SK-N-SH (cell line): ENCODE measurements around the gene RECK.

Source experiments
- EP300 ChIP-seq, 2 experiments: IDR thresholded peaks; 2 replicates each; pipeline versions ENCODE4 v1.4.0 to v1.6.1; 2012; ENCODE audit warnings: borderline replicate concordance in 1 of 2, low read depth in 1 of 2, low read length in 1 of 2
- MAX ChIP-seq: IDR thresholded peaks from 2 replicates; pipeline ENCODE4 v1.4.0; 2012; ENCODE audit warnings: low read depth
- MXI1 ChIP-seq: IDR thresholded peaks from 2 replicates; pipeline ENCODE4 v1.6.1; 2012; ENCODE audit warnings: mild to moderate bottlenecking, low read depth, low read length, improper control_type of control experiment
- POLR2AphosphoS5 ChIP-seq: IDR thresholded peaks from 2 replicates; pipeline ENCODE4 v1.6.1; 2012; ENCODE audit warnings: low read depth, low read length
- SIN3A ChIP-seq: IDR thresholded peaks from 2 replicates; pipeline ENCODE4 v1.6.1; 2012; ENCODE audit warnings: low read depth, mild to moderate bottlenecking, low read length, moderate library complexity, borderline replicate concordance
- TCF12 ChIP-seq: IDR thresholded peaks from 2 replicates; pipeline ENCODE4 v1.4.0; 2012
- YY1 ChIP-seq: IDR thresholded peaks from 2 replicates; pipeline ENCODE4 v1.4.0; 2012; ENCODE audit warnings: low read depth, mild to moderate bottlenecking
- ZBTB33 ChIP-seq: IDR thresholded peaks from 2 replicates; pipeline ENCODE4 v1.4.0; 2012; ENCODE audit warnings: low read depth, borderline replicate concordance
- TF ChIP-seq, protein P1 (sequence below): fragments of 200-600 bp; sonication (generic); IDR thresholded peaks from 2 replicates; pipeline ENCODE4 v1.6.1; 2017; ENCODE audit warnings: antibody characterized with exemption, mild to moderate bottlenecking, moderate library complexity
- TF ChIP-seq, protein P2 (sequence below): IDR thresholded peaks from 2 replicates; pipeline ENCODE4 v1.6.1; 2012; ENCODE audit warnings: mild to moderate bottlenecking, low read depth, low read length, moderate library complexity

DNA sequence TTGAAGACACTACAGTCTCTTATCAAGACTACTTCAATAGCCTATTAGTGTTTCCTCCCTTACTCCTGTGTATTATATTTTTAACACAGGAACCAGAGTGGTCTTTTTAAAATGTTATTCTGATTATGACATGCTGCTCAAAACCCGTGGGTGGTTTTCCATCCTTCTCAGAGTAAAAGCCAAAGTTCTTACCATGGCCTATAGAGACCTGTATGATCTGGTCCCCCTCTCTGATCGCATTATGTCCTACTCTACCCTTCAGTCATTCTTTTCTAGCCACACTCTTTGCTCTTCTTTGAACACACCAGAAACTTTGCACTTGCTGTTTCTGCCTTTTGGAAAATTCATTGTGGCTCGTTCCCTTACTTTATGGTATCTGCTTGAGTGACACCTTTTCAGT, 13.8 kb downstream of the RECK start:
- TF ChIP-seq, protein P1, sequence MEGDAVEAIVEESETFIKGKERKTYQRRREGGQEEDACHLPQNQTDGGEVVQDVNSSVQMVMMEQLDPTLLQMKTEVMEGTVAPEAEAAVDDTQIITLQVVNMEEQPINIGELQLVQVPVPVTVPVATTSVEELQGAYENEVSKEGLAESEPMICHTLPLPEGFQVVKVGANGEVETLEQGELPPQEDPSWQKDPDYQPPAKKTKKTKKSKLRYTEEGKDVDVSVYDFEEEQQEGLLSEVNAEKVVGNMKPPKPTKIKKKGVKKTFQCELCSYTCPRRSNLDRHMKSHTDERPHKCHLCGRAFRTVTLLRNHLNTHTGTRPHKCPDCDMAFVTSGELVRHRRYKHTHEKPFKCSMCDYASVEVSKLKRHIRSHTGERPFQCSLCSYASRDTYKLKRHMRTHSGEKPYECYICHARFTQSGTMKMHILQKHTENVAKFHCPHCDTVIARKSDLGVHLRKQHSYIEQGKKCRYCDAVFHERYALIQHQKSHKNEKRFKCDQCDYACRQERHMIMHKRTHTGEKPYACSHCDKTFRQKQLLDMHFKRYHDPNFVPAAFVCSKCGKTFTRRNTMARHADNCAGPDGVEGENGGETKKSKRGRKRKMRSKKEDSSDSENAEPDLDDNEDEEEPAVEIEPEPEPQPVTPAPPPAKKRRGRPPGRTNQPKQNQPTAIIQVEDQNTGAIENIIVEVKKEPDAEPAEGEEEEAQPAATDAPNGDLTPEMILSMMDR, result no peak
- no peak for TF ChIP-seq MAX
- no peak for TF ChIP-seq EP300 (IDR thresholded peaks at IDR 0.05; ENCODE audit: borderline replicate concordance in 1 of 2, low read depth in 1 of 2, low read length in 1 of 2)
- TF ChIP-seq MXI1, result no peak
- no peak for TF ChIP-seq TCF12
- no peak for TF ChIP-seq POLR2AphosphoS5
- no peak for TF ChIP-seq ZBTB33
- TF ChIP-seq YY1, result no peak
- no peak for TF ChIP-seq SIN3A
- TF ChIP-seq, protein P2, sequence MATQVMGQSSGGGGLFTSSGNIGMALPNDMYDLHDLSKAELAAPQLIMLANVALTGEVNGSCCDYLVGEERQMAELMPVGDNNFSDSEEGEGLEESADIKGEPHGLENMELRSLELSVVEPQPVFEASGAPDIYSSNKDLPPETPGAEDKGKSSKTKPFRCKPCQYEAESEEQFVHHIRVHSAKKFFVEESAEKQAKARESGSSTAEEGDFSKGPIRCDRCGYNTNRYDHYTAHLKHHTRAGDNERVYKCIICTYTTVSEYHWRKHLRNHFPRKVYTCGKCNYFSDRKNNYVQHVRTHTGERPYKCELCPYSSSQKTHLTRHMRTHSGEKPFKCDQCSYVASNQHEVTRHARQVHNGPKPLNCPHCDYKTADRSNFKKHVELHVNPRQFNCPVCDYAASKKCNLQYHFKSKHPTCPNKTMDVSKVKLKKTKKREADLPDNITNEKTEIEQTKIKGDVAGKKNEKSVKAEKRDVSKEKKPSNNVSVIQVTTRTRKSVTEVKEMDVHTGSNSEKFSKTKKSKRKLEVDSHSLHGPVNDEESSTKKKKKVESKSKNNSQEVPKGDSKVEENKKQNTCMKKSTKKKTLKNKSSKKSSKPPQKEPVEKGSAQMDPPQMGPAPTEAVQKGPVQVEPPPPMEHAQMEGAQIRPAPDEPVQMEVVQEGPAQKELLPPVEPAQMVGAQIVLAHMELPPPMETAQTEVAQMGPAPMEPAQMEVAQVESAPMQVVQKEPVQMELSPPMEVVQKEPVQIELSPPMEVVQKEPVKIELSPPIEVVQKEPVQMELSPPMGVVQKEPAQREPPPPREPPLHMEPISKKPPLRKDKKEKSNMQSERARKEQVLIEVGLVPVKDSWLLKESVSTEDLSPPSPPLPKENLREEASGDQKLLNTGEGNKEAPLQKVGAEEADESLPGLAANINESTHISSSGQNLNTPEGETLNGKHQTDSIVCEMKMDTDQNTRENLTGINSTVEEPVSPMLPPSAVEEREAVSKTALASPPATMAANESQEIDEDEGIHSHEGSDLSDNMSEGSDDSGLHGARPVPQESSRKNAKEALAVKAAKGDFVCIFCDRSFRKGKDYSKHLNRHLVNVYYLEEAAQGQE, result no peak
